ENCODE measurements around the gene FOXP3.

FOXP3 gene

DNA sequence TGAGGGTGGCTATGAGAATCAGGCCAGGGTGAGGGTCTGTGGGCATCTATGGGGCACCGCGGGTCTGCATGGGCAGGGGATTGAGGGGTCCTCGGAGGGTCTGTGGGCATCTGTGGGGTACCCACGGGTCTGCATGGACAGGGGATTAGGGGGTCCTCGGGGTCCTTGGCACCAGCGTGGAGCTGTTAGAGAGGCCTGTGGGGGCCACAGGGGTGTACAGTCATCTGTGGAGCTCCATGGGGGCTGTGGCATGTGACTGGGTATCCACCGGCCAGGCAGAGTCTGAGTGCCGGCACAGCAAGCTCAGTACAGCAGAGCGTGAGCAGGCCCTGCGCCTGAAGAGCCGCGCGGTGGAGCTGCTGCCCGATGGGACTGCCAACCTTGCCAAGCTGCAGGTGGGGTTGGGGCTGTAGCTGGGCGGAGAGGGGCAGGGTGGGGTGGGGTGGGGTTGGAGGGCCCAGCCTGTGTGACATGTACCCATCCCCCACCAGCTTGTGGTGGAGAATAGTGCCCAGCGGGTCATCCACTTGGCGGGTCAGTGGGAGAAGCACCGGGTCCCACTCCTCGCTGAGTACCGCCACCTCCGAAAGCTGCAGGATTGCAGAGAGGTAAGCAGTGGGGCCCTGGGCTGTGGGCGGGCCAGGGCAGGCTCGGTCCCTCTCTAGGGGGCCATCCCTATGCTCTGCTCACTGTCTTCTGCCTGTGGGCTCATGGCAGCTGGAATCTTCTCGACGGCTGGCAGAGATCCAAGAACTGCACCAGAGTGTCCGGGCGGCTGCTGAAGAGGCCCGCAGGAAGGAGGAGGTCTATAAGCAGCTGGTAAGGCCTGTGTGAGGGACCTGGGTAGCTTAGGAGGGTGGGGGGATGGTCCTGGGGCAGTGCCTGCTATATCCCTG lies 16.3 kb downstream of the FOXP3 start:
- no peak for DNase-seq

DNA sequence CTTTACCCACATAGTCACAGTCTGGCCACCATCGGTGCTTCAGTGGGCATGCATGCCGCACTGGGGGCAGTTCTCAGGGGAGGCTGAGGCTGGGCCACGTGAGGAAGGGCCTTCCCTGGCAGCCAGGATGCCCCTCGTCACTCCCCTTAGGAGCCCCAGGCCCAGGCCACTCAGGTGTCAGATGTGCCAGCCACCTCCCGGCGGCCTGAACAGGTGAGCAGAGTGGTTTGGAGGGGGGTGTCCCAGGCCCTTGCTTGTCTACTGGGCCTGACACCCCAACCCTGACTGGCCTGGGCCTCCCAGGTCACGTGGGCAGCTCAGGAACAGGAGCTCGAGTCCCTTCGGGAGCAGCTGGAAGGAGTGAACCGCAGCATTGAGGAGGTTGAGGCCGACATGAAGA lies 17.2 kb downstream of the FOXP3 start:
- no peak for DNase-seq

DNA sequence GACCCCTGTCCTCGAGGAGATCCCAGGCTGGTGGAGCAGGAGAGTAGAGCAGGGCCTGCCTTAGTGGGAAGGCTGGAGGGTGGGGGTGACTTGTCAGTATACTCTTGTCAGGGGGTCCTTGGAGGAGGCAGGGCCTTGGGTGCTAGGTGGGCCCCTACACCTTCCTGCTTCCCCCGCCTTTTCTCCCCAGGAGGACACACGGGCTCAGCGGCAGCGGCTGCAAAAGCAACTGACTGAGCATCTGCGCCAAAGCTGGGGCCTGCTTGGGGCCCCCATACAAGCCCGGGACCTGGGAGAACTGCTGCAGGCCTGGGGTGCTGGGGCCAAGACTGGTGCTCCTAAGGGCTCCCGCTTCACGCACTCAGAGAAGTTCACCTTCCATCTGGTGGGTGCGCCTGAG lies 18.0 kb downstream of the FOXP3 start:
- DNase-seq: no peak

DNA sequence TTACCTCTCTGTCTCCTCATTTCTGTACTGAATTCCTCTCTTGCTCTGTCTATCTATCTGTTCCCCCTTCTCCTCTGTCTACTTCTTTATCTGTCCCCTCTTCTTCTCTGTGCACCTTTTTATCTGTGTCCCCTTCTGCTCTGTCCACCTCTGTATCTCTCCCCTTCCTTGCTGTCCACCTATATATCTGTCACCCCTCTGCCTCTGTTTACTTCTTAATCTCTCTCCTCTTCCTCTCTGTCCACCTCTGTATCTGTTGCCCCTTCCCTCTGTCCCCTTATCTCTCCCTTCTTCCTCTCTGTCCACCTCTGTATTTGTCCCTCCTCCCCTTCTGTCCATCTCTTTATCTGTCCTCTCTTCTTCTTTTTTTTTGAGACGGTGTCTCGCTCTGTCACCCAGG lies 20.3 kb downstream of the FOXP3 start:
- DNase-seq: no peak

DNA sequence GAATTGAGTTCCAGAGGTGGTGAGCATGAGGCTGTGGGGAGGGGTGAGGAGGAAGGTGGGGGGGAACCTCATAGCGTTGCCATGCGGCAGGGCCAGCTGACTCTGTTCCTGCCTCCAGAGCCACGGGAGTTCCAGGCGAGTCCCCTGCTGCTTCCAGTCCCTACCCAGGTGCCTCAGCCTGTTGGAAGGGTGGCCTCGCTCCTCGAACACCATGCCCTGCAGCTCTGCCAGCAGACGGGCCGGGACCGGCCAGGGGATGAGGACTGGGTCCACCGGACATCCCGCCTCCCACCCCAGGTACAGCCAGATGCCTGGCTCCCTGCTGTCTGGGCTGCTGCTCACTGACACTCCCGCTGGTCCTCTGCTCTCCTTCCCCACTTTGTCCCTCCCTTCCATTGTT lies 21.3 kb downstream of the FOXP3 start:
- no peak for DNase-seq

DNA sequence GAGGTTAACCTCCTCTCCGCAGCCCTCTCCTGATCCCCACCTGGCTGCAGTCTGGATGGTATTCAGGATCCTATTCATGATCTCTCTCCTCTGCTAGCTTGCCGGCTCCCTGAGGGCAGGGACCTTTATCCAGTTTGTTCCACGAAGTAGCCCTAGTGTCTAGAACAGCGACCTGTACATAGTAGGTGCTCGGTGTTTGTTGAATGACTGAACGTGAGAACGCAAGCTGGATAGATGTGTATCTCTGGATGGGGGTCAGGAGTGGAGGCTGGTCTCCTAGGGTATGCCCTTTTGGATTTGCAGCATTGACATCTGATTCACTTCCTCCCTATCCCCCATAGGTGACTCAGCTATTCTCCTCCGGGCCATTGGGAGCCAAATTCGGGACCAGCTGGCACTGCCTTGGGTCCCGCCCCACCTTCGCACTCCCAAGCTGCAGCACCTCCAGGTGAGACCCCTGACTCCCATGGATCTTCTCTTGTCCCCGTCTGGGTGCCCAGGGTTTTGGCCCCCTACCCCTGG lies 21.9 kb downstream of the FOXP3 start:
- DNase-seq: no peak

DNA sequence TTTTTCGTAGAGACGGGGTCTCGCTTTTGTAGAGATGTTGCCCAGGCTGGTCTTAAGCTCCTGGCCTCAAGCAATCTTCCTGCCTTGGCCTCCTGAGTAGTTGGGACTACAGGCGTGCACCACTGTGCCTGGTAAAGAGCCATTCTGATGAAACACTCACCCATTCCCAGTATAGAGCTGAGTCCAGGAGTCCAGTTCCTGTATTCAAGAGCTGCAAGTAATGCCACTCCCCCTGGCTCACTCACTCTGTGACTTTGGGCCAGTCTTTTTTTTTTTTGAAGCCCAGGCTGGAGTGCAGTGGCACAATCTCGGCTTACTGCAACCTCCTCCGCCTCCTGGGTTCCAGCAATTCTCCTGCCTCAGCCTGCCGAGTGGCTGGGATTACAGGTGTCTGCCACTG lies 25.8 kb downstream of the FOXP3 start:
- no peak for DNase-seq

DNA sequence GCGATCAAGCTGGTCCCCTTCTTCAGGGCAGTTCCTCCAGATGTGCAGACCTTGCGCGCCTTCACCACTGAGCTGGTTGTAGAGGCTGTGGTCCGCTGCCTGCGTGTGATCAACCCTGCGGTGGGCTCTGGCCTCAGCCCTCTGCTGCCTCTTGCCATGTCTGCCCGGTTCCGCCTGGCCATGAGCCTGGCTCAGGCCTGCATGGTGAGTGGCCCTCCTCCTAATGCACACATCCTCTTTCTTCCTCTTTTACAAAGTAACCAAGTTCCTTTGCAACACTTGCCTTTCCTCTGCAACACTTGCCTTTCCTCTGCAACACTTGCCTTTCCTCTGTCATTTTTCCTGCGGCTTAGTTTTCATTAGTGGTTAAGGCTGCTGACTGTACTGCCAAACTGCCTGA lies 27.4 kb downstream of the FOXP3 start:
- DNase-seq: no peak

DNA sequence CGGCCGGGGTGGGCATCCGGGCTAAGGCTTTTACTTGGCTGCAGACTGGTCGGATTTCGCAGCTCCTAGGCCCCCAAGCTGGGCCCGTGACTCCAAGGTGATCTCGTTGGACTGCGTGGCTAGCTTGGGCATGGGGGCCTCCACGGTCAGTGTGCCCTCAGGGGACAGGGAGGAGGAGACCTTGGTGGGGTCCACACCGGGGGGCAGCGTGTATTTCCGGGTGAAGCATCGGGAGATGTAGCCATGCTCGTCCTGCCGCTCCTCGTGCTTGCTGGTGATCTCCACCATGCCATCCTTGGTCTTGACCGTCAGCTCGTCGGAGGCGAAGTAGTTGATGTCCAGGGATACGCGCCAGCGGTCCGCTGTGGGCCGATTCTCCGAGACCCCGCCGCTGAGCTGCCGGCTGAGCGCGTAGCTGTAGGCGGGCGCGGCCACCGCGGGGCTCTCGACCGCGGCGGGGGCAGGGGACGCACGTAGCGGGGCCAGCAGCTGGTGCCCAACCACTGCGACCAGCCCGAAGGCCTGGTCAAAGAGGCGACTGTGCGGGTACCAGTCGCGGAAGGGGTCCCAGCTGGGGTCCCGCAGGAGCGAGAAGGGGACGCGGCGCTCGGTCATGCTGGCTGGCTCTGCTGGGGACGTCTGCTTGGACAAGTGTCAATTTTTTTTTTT lies 30.5 kb downstream of the FOXP3 start:
- DNase-seq: no peak

DNA sequence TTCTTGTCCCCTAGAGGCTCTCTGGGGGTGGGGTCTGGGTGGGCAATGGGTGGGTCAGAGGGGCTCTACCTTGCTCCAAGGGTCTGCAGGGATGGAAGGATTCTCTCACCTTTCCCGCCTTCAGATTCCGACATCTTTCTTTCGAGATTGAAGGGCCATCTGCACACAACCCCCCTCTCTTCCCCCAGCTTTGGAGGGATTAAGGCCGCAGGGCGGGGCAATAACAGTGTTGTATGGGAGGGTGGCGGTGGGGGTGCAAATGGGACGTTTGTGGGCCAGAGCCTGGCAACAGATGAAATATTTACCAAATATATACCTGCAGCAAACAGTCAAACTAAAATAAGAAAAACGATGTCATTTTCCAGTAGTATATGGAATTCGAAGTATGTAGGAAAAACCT lies 31.3 kb downstream of the FOXP3 start, which contains the start of gene CACNA1F:
CACNA1F (minus strand) TSS at position 165 of the 400 bp plus-strand sequence; CDS start at position 134, 31 bp downstream.
- no peak for DNase-seq

DNA sequence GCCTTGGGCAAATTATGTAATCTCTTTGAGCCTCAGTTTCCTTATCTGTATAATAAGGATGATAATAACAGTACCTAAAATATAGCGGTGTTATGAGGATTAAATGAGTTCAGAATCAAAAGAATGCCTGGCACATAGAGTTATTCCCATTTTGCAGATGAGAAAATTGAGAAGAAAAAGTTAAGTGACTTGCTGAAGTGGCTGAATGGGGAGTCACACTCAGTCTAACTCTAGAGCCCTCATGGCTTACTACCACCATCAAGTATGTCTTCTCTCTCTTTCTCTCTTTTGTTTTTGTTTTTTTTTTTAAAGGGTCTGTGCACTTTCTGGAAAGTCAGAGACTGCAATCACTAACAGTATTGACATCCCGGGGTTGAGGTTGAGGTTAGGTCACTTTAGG lies 32.0 kb downstream of the FOXP3 start:
- no peak for DNase-seq

DNA sequence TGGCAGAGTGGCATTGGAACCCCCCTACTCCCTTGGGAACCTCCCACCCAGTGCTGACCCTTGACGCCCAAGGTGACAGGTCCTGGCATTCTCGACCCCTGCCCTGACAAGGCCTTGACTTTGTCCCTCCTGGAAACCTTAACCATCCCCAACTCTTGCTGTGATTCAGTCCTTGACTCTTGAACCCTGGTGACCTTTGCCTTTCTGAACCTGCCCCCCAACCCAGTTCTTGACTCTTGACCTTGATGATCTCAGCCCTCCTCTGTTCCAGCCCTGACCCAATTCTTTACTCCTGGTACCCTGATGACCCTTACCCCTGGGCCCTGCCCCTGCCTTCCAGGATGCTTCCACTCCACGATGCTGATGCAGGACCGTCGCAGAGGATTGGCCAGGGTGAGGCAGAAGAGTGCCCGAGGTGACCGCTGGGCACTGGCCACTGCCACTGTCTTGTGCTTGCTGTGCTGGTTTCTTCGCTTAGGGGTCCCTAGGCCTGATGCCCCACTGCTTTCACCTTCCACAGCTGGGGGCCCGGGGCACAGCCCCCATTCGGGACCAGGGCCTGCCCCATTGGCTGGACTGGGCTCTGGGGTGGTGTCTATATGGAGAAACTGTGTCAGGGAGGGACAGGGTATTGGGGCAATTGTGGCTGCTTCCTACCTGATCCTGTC lies 33.0 kb downstream of the FOXP3 start:
- no peak for DNase-seq

DNA sequence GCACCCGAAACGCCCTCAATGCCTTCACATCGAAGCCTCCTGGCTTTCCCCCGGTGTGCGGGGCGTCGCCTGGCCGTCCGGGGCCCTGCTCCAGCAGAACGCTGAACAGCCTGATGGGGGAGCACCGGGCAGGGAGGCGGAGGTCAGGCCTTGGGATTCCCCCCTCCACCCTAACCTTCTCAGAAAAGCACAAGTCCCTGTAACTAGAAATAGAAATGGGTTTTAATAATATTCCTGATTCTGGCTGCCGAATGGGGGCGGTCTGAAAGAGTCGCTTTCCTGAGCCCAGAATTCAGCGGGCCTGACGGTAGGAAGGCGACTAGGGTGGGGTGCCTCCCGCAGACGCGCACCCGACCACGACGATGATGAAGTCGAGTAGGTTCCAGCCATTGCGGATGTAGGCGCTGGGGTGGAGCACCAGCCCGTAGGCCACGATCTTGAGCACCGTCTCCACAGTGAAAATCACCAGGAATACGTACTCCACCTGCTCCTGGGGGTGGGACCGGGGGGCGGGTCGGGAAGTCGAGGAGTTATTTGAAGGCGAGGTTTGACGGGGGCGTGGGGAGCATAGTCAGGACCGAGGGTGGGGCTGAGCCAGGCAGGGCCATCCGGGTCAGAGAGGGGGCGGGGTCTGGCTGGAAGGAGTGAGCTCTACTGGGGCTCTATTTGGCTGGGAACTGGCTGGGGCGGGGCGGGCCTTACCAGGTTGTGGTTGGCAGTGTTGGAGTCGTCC lies 33.8 kb downstream of the FOXP3 start:
- no peak for DNase-seq

DNA sequence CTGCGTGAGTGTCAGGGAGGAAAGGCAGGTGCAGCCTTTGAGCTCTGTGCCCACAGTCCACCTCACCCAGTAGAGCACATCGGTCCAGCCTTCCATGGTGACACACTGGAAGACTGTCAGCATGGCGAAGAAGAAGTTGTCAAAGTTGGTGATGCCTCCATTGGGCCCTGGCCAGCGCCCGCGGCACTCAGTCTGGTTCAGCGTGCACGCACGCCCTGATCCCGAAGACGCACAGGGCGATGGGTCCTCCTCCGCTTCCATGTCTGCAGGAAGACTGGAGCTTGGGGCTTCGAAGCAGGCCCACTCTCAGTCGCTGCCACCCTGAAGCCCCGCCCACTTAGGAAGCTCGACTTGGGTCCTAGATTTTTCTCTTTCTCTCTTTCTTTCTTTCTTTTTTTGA lies 36.3 kb downstream of the FOXP3 start:
- no peak for DNase-seq

DNA sequence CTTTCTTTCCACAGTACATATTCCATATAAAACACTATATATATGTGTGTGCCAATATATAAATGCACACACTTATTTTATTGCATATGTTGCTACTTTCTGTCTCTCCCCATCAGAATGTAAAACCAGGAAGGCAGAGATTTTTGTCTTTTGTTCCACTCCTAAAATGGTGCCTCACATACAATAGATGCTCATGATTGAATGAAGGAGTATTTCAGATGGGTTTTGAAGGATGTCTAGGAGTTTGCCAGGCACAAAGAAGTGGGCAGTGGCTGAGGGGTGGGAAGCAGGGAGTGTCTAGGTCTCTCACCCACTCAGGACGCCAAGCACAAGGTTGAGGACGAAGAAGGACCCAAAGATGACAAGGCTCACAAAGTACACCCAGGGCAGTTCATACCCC lies 36.8 kb downstream of the FOXP3 start:
- DNase-seq: no peak

DNA sequence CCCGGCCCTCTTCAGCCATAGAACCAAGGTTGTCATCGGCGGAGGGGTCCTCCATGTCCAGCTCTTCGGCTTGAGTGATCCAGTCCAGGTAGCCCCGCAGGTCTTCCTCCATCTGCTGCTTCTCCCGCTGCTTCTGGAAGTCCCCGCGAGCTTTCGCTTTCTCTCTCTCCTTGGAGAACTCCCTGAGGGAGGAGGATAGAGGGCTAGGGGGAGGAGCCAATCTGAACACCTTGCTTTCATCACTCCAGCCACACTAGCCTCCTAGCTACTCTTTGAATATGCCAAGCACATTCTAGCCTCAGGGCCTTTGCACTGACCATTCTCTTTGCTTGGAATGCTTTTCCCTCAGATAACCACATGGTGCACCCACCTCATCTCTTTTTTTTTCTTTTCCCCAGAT lies 37.6 kb downstream of the FOXP3 start:
- no peak for DNase-seq

DNA sequence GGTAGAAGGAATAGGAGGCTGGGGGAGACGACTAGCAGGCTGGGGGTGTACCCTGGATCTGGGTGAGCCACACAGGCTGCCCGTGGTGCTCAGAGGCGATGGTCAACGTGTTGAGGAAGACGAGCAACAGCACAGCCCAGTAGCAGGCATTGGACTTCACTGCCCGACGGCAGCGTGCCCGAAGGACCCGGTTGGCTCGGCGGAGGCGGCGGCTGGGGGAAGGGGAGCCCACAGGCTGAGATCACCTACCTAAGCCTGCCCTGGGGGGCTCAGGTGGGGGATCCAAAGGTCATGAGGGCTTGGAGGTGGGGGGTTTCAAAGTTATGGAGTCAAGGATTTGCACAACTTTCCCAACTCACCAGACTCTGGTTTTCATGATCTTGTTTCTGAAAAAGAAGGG lies 38.7 kb downstream of the FOXP3 start:
- no peak for DNase-seq

DNA sequence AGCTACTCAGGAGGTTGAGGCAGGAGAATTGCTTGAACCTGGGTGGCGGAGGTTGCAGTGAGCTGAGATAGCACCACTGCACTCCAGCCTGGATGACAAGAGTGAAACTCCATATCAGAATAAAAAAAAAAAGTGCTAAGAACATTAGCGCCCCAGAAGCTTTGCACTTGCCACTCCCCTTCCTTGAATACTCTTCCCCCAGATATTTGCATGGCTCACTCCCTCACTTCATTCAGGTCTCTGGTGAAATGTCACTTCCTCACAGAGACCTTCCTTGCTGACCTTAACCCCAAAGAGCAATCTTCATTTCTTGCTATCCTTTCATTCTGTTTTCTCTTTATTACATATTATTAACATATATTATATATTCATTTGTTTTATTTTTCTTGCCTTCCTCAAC lies 42.6 kb downstream of the FOXP3 start:
- DNase-seq: no peak

DNA sequence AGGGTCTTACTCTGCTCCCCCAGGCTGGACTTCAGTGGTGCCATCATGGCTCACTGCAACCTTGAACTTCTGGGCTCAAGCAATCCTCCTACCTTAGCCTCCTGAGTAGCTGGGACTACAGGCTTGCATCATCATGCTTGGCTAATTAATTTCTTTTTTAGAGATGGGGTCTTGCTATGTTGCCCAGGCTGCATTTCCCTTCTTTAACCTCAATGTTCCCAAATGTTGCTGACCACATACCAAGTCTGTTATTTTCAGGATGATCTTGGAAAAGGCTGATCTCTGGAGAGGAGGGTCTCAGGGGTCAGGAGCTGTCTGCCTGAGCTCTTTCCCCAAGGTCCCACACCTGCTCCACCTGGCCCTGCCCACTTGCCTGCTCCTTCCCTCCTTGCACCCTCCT lies 44.4 kb downstream of the FOXP3 start:
- no peak for DNase-seq

DNA sequence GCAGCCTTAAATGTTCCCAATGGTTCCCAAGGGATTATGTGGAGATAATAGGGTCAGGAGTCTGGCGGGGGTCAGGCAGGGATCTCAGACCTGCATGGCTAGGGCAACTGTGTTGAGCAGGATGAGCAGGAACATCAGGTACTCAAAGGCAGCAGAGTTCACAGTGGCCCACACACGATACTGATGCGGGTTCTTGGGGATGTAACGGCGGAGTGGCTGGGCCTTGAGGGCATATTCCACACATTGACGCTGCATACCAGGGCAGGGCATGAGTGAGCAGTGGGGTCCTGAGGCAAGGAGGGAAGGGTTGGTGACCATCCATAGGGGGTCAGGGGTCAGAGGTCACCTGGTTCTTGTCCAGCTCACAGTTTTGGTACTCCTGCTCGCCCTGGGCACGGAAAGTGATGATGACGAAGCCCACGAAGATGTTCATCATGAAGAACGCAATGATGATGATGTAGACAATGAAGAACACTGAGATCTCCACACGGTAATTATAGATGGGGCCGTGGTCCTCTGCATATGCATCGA lies 49.4 kb downstream of the FOXP3 start:
- no peak for DNase-seq

DNA sequence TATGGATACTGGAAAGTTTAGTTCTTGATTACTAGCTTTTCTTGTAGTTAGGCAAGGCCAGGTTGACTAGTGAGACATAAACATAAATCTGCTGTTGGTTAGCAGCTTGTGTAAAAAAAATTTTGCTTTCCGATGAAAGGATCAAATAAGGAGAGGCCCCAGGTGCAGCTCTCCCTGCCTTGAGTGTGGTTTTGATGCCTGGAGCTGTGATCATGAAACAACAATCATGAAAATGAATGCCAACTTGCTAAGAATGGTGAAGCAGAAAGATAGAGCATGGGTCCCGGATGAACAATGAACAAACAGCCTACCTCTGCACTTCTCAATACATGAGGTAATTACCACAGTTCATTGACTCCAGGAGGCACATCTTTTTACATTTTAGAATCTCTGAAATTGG lies 50.1 kb downstream of the FOXP3 start:
- no peak for DNase-seq

DNA sequence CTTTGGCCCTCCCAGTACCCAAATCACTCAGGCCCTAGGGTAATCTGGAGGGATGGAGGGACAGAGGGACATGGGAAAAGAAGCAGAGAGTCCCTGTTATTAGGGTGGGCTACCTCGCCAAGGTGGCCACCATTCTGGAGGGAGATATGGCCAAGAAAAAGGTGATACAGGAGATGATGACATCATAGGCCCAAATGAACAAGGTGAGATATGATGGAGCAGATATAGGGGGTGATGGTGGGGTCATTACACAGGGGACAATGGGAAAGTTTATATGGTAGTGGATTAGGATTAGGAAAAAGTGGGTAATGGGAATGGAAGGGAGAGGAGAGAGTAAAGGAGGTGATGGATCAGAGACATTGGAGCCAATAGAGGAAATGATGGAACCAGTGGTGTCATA lies 51.6 kb downstream of the FOXP3 start:
- no peak for DNase-seq

DNA sequence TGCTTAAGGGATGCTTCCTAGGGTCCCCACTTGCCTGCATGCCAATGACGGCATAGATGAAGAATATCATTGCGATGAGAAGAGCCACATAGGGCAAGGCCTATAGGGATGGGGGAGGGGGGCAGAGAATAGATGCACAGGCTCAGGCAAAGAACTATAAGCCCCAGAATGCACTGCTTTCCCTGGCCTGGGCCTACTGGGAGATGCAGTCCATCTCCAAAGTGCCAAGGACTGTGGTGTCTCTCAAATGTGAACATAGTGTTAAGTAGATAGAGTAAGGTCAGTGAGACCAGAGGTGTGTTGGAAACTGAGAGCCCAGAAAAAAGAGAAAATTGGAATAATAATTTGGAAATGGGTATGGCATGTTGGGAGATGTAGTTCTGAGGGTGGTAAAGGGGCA lies 52.3 kb downstream of the FOXP3 start:
- no peak for DNase-seq
